ENCODE results near the gene SPTBN5. TPM values are rescaled to one million over a fixed set of nuclear protein-coding genes. Genes with fewer than 3 reads are reported as not detected.

The SPTBN5 gene
- total and polyA plus RNA-seq, 2 experiments from 2014 or later: 0.57 to 1.1 TPM

DNA sequence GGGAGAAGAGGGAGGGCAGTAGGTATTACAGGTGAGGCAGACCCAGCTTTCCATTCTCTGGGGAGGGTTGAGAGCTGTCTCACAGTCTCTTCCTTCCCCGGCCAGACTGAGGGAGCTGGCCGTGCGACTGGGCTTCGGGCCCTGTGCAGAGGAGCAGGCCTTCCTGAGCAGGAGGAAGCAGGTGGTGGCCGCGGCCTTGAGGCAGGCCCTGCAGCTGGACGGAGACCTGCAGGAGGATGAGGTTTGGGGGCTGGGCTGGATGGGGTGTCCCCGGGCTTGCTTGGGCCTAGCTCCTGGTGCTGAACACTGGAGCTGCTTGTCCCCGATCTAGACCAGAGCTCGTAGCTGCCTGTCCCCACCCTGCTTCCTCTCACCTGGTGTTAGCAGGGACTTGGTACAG, 50.3 kb downstream of the SPTBN5 start:
- H3K9me2 ChIP-seq (ENCODE audit: insufficient read depth): no peaks in the 10 kb centered on the region
- no peak overlapping the region for H3K4me2 ChIP-seq
- no peaks in the 10 kb centered on the region for H3F3A ChIP-seq (replicated peaks; ENCODE audit: low read depth)
- H3K36me3 ChIP-seq (ENCODE audit: insufficient read depth): no peaks in the 10 kb centered on the region
- no peaks in the 10 kb centered on the region for H3K79me2 ChIP-seq (replicated peaks; ENCODE audit: insufficient read depth)
- no peak overlapping the region for H2AFZ ChIP-seq
- Mint-ChIP-seq H3K9me3 (no peaks in the 10 kb centered on the region), H3K27ac (no peak overlapping the region), H3K36me3 (ENCODE audit: low read depth) (no peaks in the 10 kb centered on the region; the same call in 2 of the 3 replicates), H3K4me1 (no peaks in the 10 kb centered on the region), H3K4me3 (no peak overlapping the region), H3K27me3 (ENCODE audit: insufficient read depth, low read depth, poor library complexity) (peaks cover 4% of the 10 kb centered on the region)
- no peak for ATAC-seq
- H3K4me1 ChIP-seq (ENCODE audit: insufficient read depth): no peaks in the 10 kb centered on the region
- TF ChIP-seq, protein P1, sequence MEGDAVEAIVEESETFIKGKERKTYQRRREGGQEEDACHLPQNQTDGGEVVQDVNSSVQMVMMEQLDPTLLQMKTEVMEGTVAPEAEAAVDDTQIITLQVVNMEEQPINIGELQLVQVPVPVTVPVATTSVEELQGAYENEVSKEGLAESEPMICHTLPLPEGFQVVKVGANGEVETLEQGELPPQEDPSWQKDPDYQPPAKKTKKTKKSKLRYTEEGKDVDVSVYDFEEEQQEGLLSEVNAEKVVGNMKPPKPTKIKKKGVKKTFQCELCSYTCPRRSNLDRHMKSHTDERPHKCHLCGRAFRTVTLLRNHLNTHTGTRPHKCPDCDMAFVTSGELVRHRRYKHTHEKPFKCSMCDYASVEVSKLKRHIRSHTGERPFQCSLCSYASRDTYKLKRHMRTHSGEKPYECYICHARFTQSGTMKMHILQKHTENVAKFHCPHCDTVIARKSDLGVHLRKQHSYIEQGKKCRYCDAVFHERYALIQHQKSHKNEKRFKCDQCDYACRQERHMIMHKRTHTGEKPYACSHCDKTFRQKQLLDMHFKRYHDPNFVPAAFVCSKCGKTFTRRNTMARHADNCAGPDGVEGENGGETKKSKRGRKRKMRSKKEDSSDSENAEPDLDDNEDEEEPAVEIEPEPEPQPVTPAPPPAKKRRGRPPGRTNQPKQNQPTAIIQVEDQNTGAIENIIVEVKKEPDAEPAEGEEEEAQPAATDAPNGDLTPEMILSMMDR (conservative IDR thresholded peaks at IDR 0.05; ENCODE audit: low read depth in 2 of 2): no peak
- TF ChIP-seq ZNF114 (CRISPR knock-in tag; IDR thresholded peaks at IDR 0.05): no peak
- TF ChIP-seq, protein P2, sequence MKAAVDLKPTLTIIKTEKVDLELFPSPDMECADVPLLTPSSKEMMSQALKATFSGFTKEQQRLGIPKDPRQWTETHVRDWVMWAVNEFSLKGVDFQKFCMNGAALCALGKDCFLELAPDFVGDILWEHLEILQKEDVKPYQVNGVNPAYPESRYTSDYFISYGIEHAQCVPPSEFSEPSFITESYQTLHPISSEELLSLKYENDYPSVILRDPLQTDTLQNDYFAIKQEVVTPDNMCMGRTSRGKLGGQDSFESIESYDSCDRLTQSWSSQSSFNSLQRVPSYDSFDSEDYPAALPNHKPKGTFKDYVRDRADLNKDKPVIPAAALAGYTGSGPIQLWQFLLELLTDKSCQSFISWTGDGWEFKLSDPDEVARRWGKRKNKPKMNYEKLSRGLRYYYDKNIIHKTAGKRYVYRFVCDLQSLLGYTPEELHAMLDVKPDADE (IDR thresholded peaks at IDR 0.05): no peak
- TF ChIP-seq POLR2AphosphoS5 (IDR thresholded peaks at IDR 0.05; ENCODE audit: low read depth): no peak
- no peak for TF ChIP-seq REST (IDR thresholded peaks at IDR 0.05; ENCODE audit: unreplicated experiment)
- no peak for TF ChIP-seq JUNB (IDR thresholded peaks at IDR 0.05; ENCODE audit: unreplicated experiment)
- no peak for TF ChIP-seq ZNF331 (CRISPR knock-in tag; IDR thresholded peaks at IDR 0.05; ENCODE audit: low read depth)
- TF ChIP-seq NANOG (IDR thresholded peaks at IDR 0.05; ENCODE audit: borderline replicate concordance): no peak
- no peak for TF ChIP-seq CREB1 (CRISPR knock-in tag; IDR thresholded peaks at IDR 0.05; ENCODE audit: low read depth)
- no peak for TF ChIP-seq STAT1 (IDR thresholded peaks at IDR 0.05; ENCODE audit: unreplicated experiment)
- TF ChIP-seq EZH2phosphoT487 (IDR thresholded peaks at IDR 0.05; ENCODE audit: unreplicated experiment): no peak
- TF ChIP-seq, protein P3, sequence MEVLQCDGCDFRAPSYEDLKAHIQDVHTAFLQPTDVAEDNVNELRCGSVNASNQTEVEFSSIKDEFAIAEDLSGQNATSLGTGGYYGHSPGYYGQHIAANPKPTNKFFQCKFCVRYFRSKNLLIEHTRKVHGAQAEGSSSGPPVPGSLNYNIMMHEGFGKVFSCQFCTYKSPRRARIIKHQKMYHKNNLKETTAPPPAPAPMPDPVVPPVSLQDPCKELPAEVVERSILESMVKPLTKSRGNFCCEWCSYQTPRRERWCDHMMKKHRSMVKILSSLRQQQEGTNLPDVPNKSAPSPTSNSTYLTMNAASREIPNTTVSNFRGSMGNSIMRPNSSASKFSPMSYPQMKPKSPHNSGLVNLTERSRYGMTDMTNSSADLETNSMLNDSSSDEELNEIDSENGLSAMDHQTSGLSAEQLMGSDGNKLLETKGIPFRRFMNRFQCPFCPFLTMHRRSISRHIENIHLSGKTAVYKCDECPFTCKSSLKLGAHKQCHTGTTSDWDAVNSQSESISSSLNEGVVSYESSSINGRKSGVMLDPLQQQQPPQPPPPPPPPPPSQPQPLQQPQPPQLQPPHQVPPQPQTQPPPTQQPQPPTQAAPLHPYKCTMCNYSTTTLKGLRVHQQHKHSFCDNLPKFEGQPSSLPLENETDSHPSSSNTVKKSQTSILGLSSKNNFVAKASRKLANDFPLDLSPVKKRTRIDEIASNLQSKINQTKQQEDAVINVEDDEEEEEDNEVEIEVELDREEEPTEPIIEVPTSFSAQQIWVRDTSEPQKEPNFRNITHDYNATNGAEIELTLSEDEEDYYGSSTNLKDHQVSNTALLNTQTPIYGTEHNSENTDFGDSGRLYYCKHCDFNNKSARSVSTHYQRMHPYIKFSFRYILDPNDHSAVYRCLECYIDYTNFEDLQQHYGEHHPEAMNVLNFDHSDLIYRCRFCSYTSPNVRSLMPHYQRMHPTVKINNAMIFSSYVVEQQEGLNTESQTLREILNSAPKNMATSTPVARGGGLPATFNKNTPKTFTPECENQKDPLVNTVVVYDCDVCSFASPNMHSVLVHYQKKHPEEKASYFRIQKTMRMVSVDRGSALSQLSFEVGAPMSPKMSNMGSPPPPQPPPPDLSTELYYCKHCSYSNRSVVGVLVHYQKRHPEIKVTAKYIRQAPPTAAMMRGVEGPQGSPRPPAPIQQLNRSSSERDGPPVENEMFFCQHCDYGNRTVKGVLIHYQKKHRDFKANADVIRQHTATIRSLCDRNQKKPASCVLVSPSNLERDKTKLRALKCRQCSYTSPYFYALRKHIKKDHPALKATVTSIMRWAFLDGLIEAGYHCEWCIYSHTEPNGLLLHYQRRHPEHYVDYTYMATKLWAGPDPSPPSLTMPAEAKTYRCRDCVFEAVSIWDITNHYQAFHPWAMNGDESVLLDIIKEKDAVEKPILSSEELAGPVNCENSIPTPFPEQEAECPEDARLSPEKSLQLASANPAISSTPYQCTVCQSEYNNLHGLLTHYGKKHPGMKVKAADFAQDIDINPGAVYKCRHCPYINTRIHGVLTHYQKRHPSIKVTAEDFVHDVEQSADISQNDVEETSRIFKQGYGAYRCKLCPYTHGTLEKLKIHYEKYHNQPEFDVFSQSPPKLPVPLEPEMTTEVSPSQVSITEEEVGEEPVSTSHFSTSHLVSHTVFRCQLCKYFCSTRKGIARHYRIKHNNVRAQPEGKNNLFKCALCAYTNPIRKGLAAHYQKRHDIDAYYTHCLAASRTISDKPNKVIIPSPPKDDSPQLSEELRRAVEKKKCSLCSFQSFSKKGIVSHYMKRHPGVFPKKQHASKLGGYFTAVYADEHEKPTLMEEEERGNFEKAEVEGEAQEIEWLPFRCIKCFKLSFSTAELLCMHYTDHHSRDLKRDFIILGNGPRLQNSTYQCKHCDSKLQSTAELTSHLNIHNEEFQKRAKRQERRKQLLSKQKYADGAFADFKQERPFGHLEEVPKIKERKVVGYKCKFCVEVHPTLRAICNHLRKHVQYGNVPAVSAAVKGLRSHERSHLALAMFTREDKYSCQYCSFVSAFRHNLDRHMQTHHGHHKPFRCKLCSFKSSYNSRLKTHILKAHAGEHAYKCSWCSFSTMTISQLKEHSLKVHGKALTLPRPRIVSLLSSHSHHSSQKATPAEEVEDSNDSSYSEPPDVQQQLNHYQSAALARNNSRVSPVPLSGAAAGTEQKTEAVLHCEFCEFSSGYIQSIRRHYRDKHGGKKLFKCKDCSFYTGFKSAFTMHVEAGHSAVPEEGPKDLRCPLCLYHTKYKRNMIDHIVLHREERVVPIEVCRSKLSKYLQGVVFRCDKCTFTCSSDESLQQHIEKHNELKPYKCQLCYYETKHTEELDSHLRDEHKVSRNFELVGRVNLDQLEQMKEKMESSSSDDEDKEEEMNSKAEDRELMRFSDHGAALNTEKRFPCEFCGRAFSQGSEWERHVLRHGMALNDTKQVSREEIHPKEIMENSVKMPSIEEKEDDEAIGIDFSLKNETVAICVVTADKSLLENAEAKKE (CRISPR knock-in tag; IDR thresholded peaks at IDR 0.05): no peak
- no peak for TF ChIP-seq EZH2 (IDR thresholded peaks at IDR 0.05; ENCODE audit: low read depth, unreplicated experiment)
- no peak for DNase-seq (ENCODE audit: low spot score)
- H3K27me3 ChIP-seq (ENCODE audit: insufficient read depth): no peaks in the 10 kb centered on the region
- no peak overlapping the region for H3K27ac ChIP-seq (ENCODE audit: low read depth)
- H4K20me1 ChIP-seq (replicated peaks; ENCODE audit: insufficient read depth): no peaks in the 10 kb centered on the region
- H3K4me3 ChIP-seq: no peak overlapping the region
